Stimulated activated effector memory CD8-positive, alpha-beta T cell treated with anti-CD3 and anti-CD28 coated beads, Interleukin-12 subunit alpha, Interleukin-12 subunit beta, amount 100 ng/mL, for 72 hours (primary cell): ENCODE results near the gene ATP6V0E2.

Experiments used
- ATAC-seq: fragments of 150-1000 bp; cut with Tn5 transposase; 2 replicates; pipeline ENCODE4 v1.10.0; 2021
- DNase-seq, 2 donors: peaks; one replicate each; pipeline ENCODE4 v3.0.0; 2021 to 2022; ENCODE audit warnings: low spot score in 2 of 2
- H3K27ac Mint-ChIP-seq: one replicate; pipeline ENCODE4 v1.8.0; 2022; ENCODE audit warnings: mild to moderate bottlenecking, mixed read lengths
- H3K36me3 Mint-ChIP-seq: one replicate; pipeline ENCODE4 v1.8.0; 2022; ENCODE audit warnings: mild to moderate bottlenecking, mixed read lengths
- H3K4me1 Mint-ChIP-seq: one replicate; pipeline ENCODE4 v1.8.0; 2022; ENCODE audit warnings: mixed read lengths
- H3K4me3 Mint-ChIP-seq: one replicate; pipeline ENCODE4 v1.8.0; 2022; ENCODE audit warnings: mild to moderate bottlenecking, mixed read lengths
- H3K9me3 Mint-ChIP-seq: one replicate; pipeline ENCODE4 v1.8.0; 2022; ENCODE audit warnings: mixed read lengths

Gene ATP6V0E2

GRCh38 chr7:149850716-149851115, 23.1 kb upstream of the ATP6V0E2 start:
- ATAC-seq (no peak), DNase-seq (no peak)
- peaks cover 4% of the 10 kb centered on the region for H3K36me3 Mint-ChIP-seq
- H3K4me1 Mint-ChIP-seq: peaks cover 18% of the 10 kb centered on the region
- H3K4me3 Mint-ChIP-seq: no peak overlapping the region
- H3K27ac Mint-ChIP-seq: no peak overlapping the region
- no peaks in the 10 kb centered on the region for H3K9me3 Mint-ChIP-seq

GRCh38 chr7:149851449-149851848, 22.3 kb upstream of the ATP6V0E2 start:
- no peaks in the 10 kb centered on the region for H3K9me3 Mint-ChIP-seq
- no peak overlapping the region for H3K27ac Mint-ChIP-seq
- H3K36me3 Mint-ChIP-seq: no peaks in the 10 kb centered on the region
- peaks cover 22% of the 10 kb centered on the region for H3K4me1 Mint-ChIP-seq
- ATAC-seq: no peak
- DNase-seq: no peak
- H3K4me3 Mint-ChIP-seq: no peak overlapping the region

GRCh38 chr7:149853157-149853556, 20.6 kb upstream of the ATP6V0E2 start:
- no peaks in the 10 kb centered on the region for H3K9me3 Mint-ChIP-seq
- H3K4me1 Mint-ChIP-seq: peaks cover 31% of the 10 kb centered on the region
- DNase-seq: no peak
- H3K4me3 Mint-ChIP-seq: no peak overlapping the region
- H3K36me3 Mint-ChIP-seq: no peaks in the 10 kb centered on the region
- H3K27ac Mint-ChIP-seq: no peak overlapping the region
- ATAC-seq: no peak

- Mint-ChIP-seq H3K27ac (peak overlapping the region; percentile 61), H3K9me3 (no peaks in the 10 kb centered on the region), H3K4me3 (no peak overlapping the region), H3K36me3 (no peaks in the 10 kb centered on the region), H3K4me1 (peaks cover 31% of the 10 kb centered on the region)
- DNase-seq (no peak), ATAC-seq (peak; percentile 58)
Observed at GRCh38 chr7:149854611-149855360, 19.0 kb upstream of the ATP6V0E2 start.

GRCh38 chr7:149855361-149856305, 18.1 kb upstream of the ATP6V0E2 start:
- no peak for DNase-seq
- Mint-ChIP-seq H3K4me3 (no peak overlapping the region), H3K4me1 (peaks cover 31% of the 10 kb centered on the region)

GRCh38 chr7:149856583-149856982, 17.2 kb upstream of the ATP6V0E2 start:
- Mint-ChIP-seq H3K36me3 (no peaks in the 10 kb centered on the region), H3K4me1 (peaks cover 31% of the 10 kb centered on the region), H3K4me3 (peak overlapping the region; percentile 22), H3K9me3 (no peaks in the 10 kb centered on the region), H3K27ac (peak overlapping the region; percentile 61)
- DNase-seq (no peak), ATAC-seq (peak; percentile 66)

More at GRCh38 chr7:149855361-149856305, 18.1 kb upstream of the ATP6V0E2 start:
- no peaks in the 10 kb centered on the region for H3K9me3 Mint-ChIP-seq
- peak overlapping the region; percentile 61 for H3K27ac Mint-ChIP-seq
- H3K36me3 Mint-ChIP-seq: no peaks in the 10 kb centered on the region
- no peak for ATAC-seq

GRCh38 chr7:149859369-149859768, 14.4 kb upstream of the ATP6V0E2 start:
- H3K9me3 Mint-ChIP-seq: no peaks in the 10 kb centered on the region
- no peak overlapping the region for H3K4me3 Mint-ChIP-seq
- ATAC-seq (no peak), DNase-seq (no peak)
- H3K27ac Mint-ChIP-seq: no peak overlapping the region
- peaks cover 29% of the 10 kb centered on the region for H3K4me1 Mint-ChIP-seq
- peaks cover 6% of the 10 kb centered on the region for H3K36me3 Mint-ChIP-seq

GRCh38 chr7:149859876-149860275, 13.9 kb upstream of the ATP6V0E2 start:
- Mint-ChIP-seq H3K36me3 (peaks cover 6% of the 10 kb centered on the region), H3K9me3 (no peaks in the 10 kb centered on the region), H3K4me3 (no peak overlapping the region), H3K27ac (no peak overlapping the region), H3K4me1 (peaks cover 30% of the 10 kb centered on the region)
- ATAC-seq: no peak
- no peak for DNase-seq

GRCh38 chr7:149860821-149861727, 12.7 kb upstream of the ATP6V0E2 start:
- H3K27ac Mint-ChIP-seq: no peak overlapping the region
- peaks cover 29% of the 10 kb centered on the region for H3K4me1 Mint-ChIP-seq
- H3K36me3 Mint-ChIP-seq: peaks cover 6% of the 10 kb centered on the region
- ATAC-seq (no peak), DNase-seq (no peak)
- H3K9me3 Mint-ChIP-seq: no peaks in the 10 kb centered on the region
- no peak overlapping the region for H3K4me3 Mint-ChIP-seq

- Mint-ChIP-seq H3K4me3 (no peak overlapping the region), H3K4me1 (peaks cover 26% of the 10 kb centered on the region), H3K9me3 (no peaks in the 10 kb centered on the region), H3K36me3 (peaks cover 6% of the 10 kb centered on the region), H3K27ac (no peak overlapping the region)
- no peak for DNase-seq
- no peak for ATAC-seq
Observed at GRCh38 chr7:149861728-149862045, 12.1 kb upstream of the ATP6V0E2 start.

- peaks cover 6% of the 10 kb centered on the region for H3K36me3 Mint-ChIP-seq
- H3K4me1 Mint-ChIP-seq: peaks cover 26% of the 10 kb centered on the region
- peak overlapping the region; percentile 38 for H3K27ac Mint-ChIP-seq
- no peak for DNase-seq
- H3K9me3 Mint-ChIP-seq: no peaks in the 10 kb centered on the region
- no peak for ATAC-seq
- no peak overlapping the region for H3K4me3 Mint-ChIP-seq
Observed at GRCh38 chr7:149862156-149862555, 11.6 kb upstream of the ATP6V0E2 start.

GRCh38 chr7:149863500-149863899, 10.3 kb upstream of the ATP6V0E2 start:
- DNase-seq: no peak
- Mint-ChIP-seq H3K36me3 (peaks cover 6% of the 10 kb centered on the region), H3K4me1 (peaks cover 31% of the 10 kb centered on the region), H3K27ac (peak overlapping the region; percentile 38), H3K9me3 (no peaks in the 10 kb centered on the region), H3K4me3 (no peak overlapping the region)
- no peak for ATAC-seq

GRCh38 chr7:149864023-149864422, 9.7 kb upstream of the ATP6V0E2 start:
- Mint-ChIP-seq H3K27ac (peak overlapping the region; percentile 87), H3K4me3 (no peak overlapping the region), H3K4me1 (peaks cover 36% of the 10 kb centered on the region), H3K9me3 (no peaks in the 10 kb centered on the region), H3K36me3 (peaks cover 6% of the 10 kb centered on the region)
- DNase-seq: no peak
- no peak for ATAC-seq

GRCh38 chr7:149864751-149865150, 9.0 kb upstream of the ATP6V0E2 start:
- Mint-ChIP-seq H3K36me3 (peaks cover 6% of the 10 kb centered on the region), H3K4me3 (no peak overlapping the region), H3K9me3 (no peaks in the 10 kb centered on the region), H3K4me1 (peaks cover 43% of the 10 kb centered on the region), H3K27ac (peak overlapping the region; percentile 89)
- no peak for DNase-seq
- ATAC-seq: no peak

- Mint-ChIP-seq H3K27ac (peak overlapping the region; percentile 89), H3K4me1 (peaks cover 49% of the 10 kb centered on the region), H3K4me3 (peak overlapping the region; percentile 13), H3K36me3 (peaks cover 6% of the 10 kb centered on the region), H3K9me3 (no peaks in the 10 kb centered on the region)
- ATAC-seq: peak; percentile 83
- peak; percentile 20 to 70 for DNase-seq
Observed at GRCh38 chr7:149865437-149865836, 8.3 kb upstream of the ATP6V0E2 start.
